HEK293 (cell line): ENCODE results near the gene GALK1.

Source experiments
- CTCF ChIA-PET: fragments of 350-600 bp; formaldehyde crosslinking; extraction: SDS; loops from one replicate; lab custom pipeline; 2021; ENCODE audit warnings: antibody characterized with exemption; lab: Yijun Ruan, JAX
- POLR2A ChIA-PET: fragments of 300-600 bp; formaldehyde crosslinking; extraction: SDS; loops from one replicate; lab custom pipeline; 2020; ENCODE audit warnings: antibody characterized with exemption, inconsistent platforms; lab: Yijun Ruan, JAX
- H3K27ac ChIP-seq: fragments of 200-500 bp; sonication (Bioruptor generic); 2 replicates; pipeline ENCODE4 v1.5.1; 2014; ENCODE audit warnings: low read depth, low read length, control low read depth, inconsistent platforms; ENCODE audit errors: extremely low read depth
- H3K36me3 ChIP-seq, 2 experiments: fragments of 200-500 bp in 1 of 2; sonication (Bioruptor generic) in 1 of 2; 1 replicate in 1 of 2; 2 replicates in 1 of 2; pipeline ENCODE4 v1.5.1; 2014 to 2017; ENCODE audit warnings: inconsistent platforms in 2 of 2, low read length in 2 of 2; ENCODE audit not compliant: control insufficient read depth in 2 of 2, insufficient read depth in 1 of 2
- H3K4me1 ChIP-seq: fragments of 200-500 bp; sonication (Bioruptor generic); 2 replicates; pipeline ENCODE4 v1.5.1; 2014; ENCODE audit warnings: mild to moderate bottlenecking, low read length, inconsistent platforms; ENCODE audit not compliant: control insufficient read depth, insufficient read depth
- H3K4me3 ChIP-seq: 2 replicates; pipeline ENCODE4 v1.5.1; 2011; ENCODE audit warnings: low read depth, mild to moderate bottlenecking, control low read depth, low read length, moderate library complexity
- H3K9me3 ChIP-seq: fragments of 200-500 bp; sonication (Bioruptor generic); 2 replicates; pipeline ENCODE4 v1.5.1; 2014; ENCODE audit warnings: low read depth, low read length, inconsistent platforms; ENCODE audit not compliant: control insufficient read depth, insufficient read depth
- GFI1B ChIP-seq: fragments of 450-650 bp; formaldehyde crosslinking; IDR thresholded peaks from 2 replicates; pipeline ENCODE4 v1.5.1; 2016; ENCODE audit warnings: missing biosample characterization, missing genetic modification characterization
- KLF1 ChIP-seq: fragments of 450-650 bp; formaldehyde crosslinking; IDR thresholded peaks from 2 replicates; pipeline ENCODE4 v1.5.1; 2016; ENCODE audit warnings: missing biosample characterization, missing genetic modification characterization
- KLF16 ChIP-seq: fragments of 450-650 bp; formaldehyde crosslinking; IDR thresholded peaks from 2 replicates; pipeline ENCODE4 v1.5.1; 2017; ENCODE audit warnings: missing biosample characterization, missing genetic modification characterization
- KLF7 ChIP-seq: fragments of 450-650 bp; formaldehyde crosslinking; IDR thresholded peaks from 2 replicates; pipeline ENCODE4 v1.5.1; 2016; ENCODE audit warnings: missing biosample characterization, missing genetic modification characterization, borderline replicate concordance
- KLF8 ChIP-seq: fragments of 450-650 bp; formaldehyde crosslinking; IDR thresholded peaks from 2 replicates; pipeline ENCODE4 v1.5.1; 2016; ENCODE audit warnings: missing biosample characterization, missing genetic modification characterization
- KLF9 ChIP-seq: fragments of 450-650 bp; formaldehyde crosslinking; IDR thresholded peaks from 2 replicates; pipeline ENCODE4 v1.5.1; 2016; ENCODE audit warnings: missing biosample characterization, missing genetic modification characterization, low read depth
- RBAK ChIP-seq: fragments of 450-650 bp; formaldehyde crosslinking; IDR thresholded peaks from 2 replicates; pipeline ENCODE4 v1.5.1; 2016; ENCODE audit warnings: missing biosample characterization, missing genetic modification characterization
- SCRT2 ChIP-seq: fragments of 450-650 bp; formaldehyde crosslinking; IDR thresholded peaks from 2 replicates; pipeline ENCODE4 v1.5.1; 2016; ENCODE audit warnings: missing biosample characterization, missing genetic modification characterization
- SETDB1 ChIP-seq: IDR thresholded peaks from one replicate; pipeline ENCODE4 v1.6.1; 2017; ENCODE audit warnings: mild to moderate bottlenecking, low read length, moderate library complexity, mixed read lengths; ENCODE audit not compliant: insufficient read length
- SP3 ChIP-seq: fragments of 450-650 bp; formaldehyde crosslinking; IDR thresholded peaks from 2 replicates; pipeline ENCODE4 v1.5.1; 2016; ENCODE audit warnings: missing biosample characterization, missing genetic modification characterization
- WT1 ChIP-seq: fragments of 450-650 bp; formaldehyde crosslinking; IDR thresholded peaks from 2 replicates; pipeline ENCODE4 v1.5.1; 2016; ENCODE audit warnings: missing biosample characterization, missing genetic modification characterization
- ZBTB20 ChIP-seq: fragments of 450-650 bp; formaldehyde crosslinking; IDR thresholded peaks from 2 replicates; pipeline ENCODE4 v1.5.1; 2016; ENCODE audit warnings: missing biosample characterization, missing genetic modification characterization
- ZBTB8A ChIP-seq: fragments of 450-650 bp; formaldehyde crosslinking; IDR thresholded peaks from 2 replicates; pipeline ENCODE4 v1.5.1; 2016; ENCODE audit warnings: missing biosample characterization, missing genetic modification characterization
- ZFP3 ChIP-seq: fragments of 450-650 bp; formaldehyde crosslinking; IDR thresholded peaks from 2 replicates; pipeline ENCODE4 v1.5.1; 2016; ENCODE audit warnings: low read depth, missing biosample characterization, missing genetic modification characterization
- ZNF146 ChIP-seq: fragments of 450-650 bp; formaldehyde crosslinking; IDR thresholded peaks from 2 replicates; pipeline ENCODE4 v1.5.1; 2016; ENCODE audit warnings: missing biosample characterization, missing genetic modification characterization
- ZNF350 ChIP-seq: fragments of 450-650 bp; formaldehyde crosslinking; IDR thresholded peaks from 2 replicates; pipeline ENCODE4 v1.5.0; 2017; ENCODE audit warnings: missing biosample characterization, mild to moderate bottlenecking, missing genetic modification characterization
- ZNF37A ChIP-seq: fragments of 450-650 bp; IDR thresholded peaks from 2 replicates; pipeline ENCODE4 v1.5.1; 2018; ENCODE audit warnings: missing biosample characterization, missing genetic modification characterization
- ZNF510 ChIP-seq: fragments of 450-650 bp; formaldehyde crosslinking; IDR thresholded peaks from 2 replicates; pipeline ENCODE4 v1.5.1; 2018; ENCODE audit warnings: mild to moderate bottlenecking, missing genetic modification characterization, missing biosample characterization; ENCODE audit not compliant: insufficient replicate concordance
- ZNF530 ChIP-seq: fragments of 450-650 bp; formaldehyde crosslinking; IDR thresholded peaks from 2 replicates; pipeline ENCODE4 v1.5.1; 2016; ENCODE audit warnings: low read depth, missing biosample characterization, missing genetic modification characterization
- ZNF626 ChIP-seq: fragments of 450-650 bp; sonication (Bioruptor Pico); formaldehyde crosslinking; IDR thresholded peaks from 2 replicates; pipeline ENCODE4 v1.5.1; 2018; ENCODE audit warnings: missing biosample characterization, missing genetic modification characterization, inconsistent platforms
- ZNF76 ChIP-seq: fragments of 450-650 bp; formaldehyde crosslinking; IDR thresholded peaks from 2 replicates; pipeline ENCODE4; 2016; ENCODE audit warnings: low read depth, missing biosample characterization, missing genetic modification characterization, borderline replicate concordance
- ZXDB ChIP-seq: fragments of 450-650 bp; formaldehyde crosslinking; IDR thresholded peaks from 2 replicates; pipeline ENCODE4 v1.5.1; 2016; ENCODE audit warnings: missing biosample characterization, missing genetic modification characterization
- TF ChIP-seq, protein P1 (sequence below): fragments of 450-650 bp; formaldehyde crosslinking; IDR thresholded peaks from 2 replicates; pipeline ENCODE4 v1.5.1; 2016; ENCODE audit warnings: missing biosample characterization, missing genetic modification characterization
- TF ChIP-seq, protein P2 (sequence below): fragments of 450-650 bp; formaldehyde crosslinking; IDR thresholded peaks from 2 replicates; pipeline ENCODE4 v1.5.1; 2017; ENCODE audit warnings: missing biosample characterization, missing genetic modification characterization
- TF ChIP-seq, protein P3 (sequence below): fragments of 450-650 bp; formaldehyde crosslinking; IDR thresholded peaks from 2 replicates; pipeline ENCODE4 v1.5.1; 2016; ENCODE audit warnings: missing biosample characterization, missing genetic modification characterization

GALK1 gene

DNA sequence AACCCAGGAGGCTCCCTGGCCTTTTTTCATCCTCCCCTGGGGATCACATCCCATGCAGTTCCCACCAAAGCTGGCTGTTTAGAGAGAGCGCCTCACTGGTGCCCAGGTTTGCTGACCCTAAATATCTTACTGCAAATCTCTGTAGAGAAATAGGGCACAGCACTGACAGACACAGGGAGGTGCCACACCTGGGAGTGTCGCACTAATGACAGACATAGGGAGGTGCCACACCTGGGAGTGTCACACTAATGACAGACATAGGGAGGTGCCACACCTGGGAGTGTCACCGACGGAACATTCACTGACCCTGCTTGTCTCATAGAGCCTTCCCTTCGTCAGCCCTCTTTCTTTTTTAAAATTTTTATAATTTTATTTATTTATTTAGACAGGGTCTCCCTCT is 45.2 kb upstream of the GALK1 start:
- ChIA-PET POLR2A (interaction anchor here (1.2 kb wide), 1 partner anchor 45 kb away, joined by 3 read pairs; the partner anchor contains the start of gene WBP2), CTCF (interaction anchor here (1.1 kb wide), 1 partner anchor 176 kb away, joined by 3 read pairs; no protein-coding TSS in a partner anchor)
- H3K36me3 ChIP-seq = peaks cover 24 to 59% of the 10 kb centered on the region in 2 experiments
- TF ChIP-seq KLF9 = peak; percentile 82; the same call in 1 of the 2 replicates
- 0 out of 2 replicates have a peak, but pooled peaks have one; percentile 48 for TF ChIP-seq KLF7 (tag by site-specific recombination)
- TF ChIP-seq, protein P1, sequence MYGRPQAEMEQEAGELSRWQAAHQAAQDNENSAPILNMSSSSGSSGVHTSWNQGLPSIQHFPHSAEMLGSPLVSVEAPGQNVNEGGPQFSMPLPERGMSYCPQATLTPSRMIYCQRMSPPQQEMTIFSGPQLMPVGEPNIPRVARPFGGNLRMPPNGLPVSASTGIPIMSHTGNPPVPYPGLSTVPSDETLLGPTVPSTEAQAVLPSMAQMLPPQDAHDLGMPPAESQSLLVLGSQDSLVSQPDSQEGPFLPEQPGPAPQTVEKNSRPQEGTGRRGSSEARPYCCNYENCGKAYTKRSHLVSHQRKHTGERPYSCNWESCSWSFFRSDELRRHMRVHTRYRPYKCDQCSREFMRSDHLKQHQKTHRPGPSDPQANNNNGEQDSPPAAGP (tag by site-specific recombination) = peak; percentile 68; the same call in 1 of the 2 replicates
- TF ChIP-seq ZBTB20 (tag by site-specific recombination) = no peak
- TF ChIP-seq SP3 (tag by site-specific recombination) = peak; percentile 58; the same call in 1 of the 2 replicates
- no peak for TF ChIP-seq KLF16 (tag by site-specific recombination)
- TF ChIP-seq KLF1 = peak; percentile 99
- no peak for TF ChIP-seq GFI1B (tag by site-specific recombination)
- TF ChIP-seq ZNF530 (tag by site-specific recombination) = no peak
- TF ChIP-seq WT1 = peak; percentile 97
- TF ChIP-seq, protein P2, sequence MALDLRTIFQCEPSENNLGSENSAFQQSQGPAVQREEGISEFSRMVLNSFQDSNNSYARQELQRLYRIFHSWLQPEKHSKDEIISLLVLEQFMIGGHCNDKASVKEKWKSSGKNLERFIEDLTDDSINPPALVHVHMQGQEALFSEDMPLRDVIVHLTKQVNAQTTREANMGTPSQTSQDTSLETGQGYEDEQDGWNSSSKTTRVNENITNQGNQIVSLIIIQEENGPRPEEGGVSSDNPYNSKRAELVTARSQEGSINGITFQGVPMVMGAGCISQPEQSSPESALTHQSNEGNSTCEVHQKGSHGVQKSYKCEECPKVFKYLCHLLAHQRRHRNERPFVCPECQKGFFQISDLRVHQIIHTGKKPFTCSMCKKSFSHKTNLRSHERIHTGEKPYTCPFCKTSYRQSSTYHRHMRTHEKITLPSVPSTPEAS (tag by site-specific recombination) = no peak
- no peak for TF ChIP-seq KLF8 (tag by site-specific recombination)
- no peak for TF ChIP-seq ZNF350 (tag by site-specific recombination)
- no peak for TF ChIP-seq ZNF146
- TF ChIP-seq SCRT2 (tag by site-specific recombination) = no peak
- no peaks in the 10 kb centered on the region for H3K9me3 ChIP-seq
- no peak overlapping the region for H3K4me3 ChIP-seq
- no peak overlapping the region for H3K27ac ChIP-seq
- H3K4me1 ChIP-seq = peaks cover 9% of the 10 kb centered on the region

DNA sequence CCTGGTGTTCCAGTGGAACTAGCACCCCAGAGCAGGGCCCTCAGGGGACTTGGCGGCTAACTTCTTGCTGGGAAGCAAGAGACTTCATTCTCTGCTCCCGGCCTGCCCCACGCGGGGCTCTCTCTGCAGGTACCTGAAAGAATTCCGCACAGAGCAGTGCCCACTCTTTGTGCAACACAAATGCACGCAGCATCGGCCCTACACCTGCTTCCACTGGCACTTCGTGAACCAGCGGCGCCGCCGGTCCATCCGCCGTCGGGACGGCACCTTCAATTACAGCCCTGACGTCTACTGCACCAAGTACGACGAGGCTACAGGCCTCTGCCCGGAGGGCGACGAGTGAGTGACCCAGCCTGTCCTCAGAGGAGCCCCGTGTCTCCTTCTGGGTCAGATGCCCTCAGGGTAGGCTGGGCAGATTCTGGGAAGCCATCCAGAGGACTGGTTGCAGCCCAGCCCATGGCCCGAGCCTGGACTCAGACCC is 44.7 kb upstream of the GALK1 start:
- Histone ChIP-seq H3K27ac (peak overlapping the region; percentile 74), H3K4me1 (peaks cover 9% of the 10 kb centered on the region), H3K9me3 (no peaks in the 10 kb centered on the region), H3K36me3 (peaks cover 24 to 54% of the 10 kb centered on the region in 2 experiments), H3K4me3 (no peak overlapping the region)
- ChIA-PET CTCF (interaction anchor here (1.0 kb wide), 1 partner anchor 20 kb away, joined by 3 read pairs; no protein-coding TSS in a partner anchor), POLR2A (interaction anchor here (0.9 to 2.8 kb wide), 3 partner anchors 10 to 33 kb away, joined by 3 to 19 read pairs (median 10); no protein-coding TSS in a partner anchor)
- TF ChIP-seq ZXDB (tag by site-specific recombination) (no peak), ZNF626 (no peak), SETDB1 (no peak), RBAK (tag by site-specific recombination) (no peak), ZNF510 (no peak), ZNF37A (tag by site-specific recombination) (no peak), ZBTB8A (tag by site-specific recombination) (no peak), WT1 (no peak), ZNF76 (no peak), ZFP3 (no peak)
- TF ChIP-seq, protein P3, sequence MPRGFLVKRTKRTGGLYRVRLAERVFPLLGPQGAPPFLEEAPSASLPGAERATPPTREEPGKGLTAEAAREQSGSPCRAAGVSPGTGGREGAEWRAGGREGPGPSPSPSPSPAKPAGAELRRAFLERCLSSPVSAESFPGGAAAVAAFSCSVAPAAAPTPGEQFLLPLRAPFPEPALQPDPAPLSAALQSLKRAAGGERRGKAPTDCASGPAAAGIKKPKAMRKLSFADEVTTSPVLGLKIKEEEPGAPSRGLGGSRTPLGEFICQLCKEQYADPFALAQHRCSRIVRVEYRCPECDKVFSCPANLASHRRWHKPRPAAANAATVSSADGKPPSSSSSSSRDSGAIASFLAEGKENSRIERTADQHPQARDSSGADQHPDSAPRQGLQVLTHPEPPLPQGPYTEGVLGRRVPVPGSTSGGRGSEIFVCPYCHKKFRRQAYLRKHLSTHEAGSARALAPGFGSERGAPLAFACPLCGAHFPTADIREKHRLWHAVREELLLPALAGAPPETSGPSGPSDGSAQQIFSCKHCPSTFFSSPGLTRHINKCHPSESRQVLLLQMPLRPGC (tag by site-specific recombination) = no peak
